AG10803 (cell line): ENCODE data around the gene HAUS6.
"Not testable (repeated sequence)": the region's sequence is repeated elsewhere in the genome, so short reads cannot be mapped to it uniquely, and the experiment has no call there.

Experiments used
- DNase-seq: peaks from one replicate; pipeline ENCODE4 v3.0.0; 2010; ENCODE audit warnings: low read depth
- H3K4me3 ChIP-seq: 2 replicates; pipeline ENCODE4 v1.5.1; 2011; ENCODE audit warnings: mild to moderate bottlenecking, low read length, control low read depth
- CTCF ChIP-seq: conservative IDR thresholded peaks from 2 replicates; pipeline ENCODE4 v1.5.1; 2011; ENCODE audit warnings: mild to moderate bottlenecking, low read length, control low read depth, inconsistent platforms

Gene HAUS6, protein sequence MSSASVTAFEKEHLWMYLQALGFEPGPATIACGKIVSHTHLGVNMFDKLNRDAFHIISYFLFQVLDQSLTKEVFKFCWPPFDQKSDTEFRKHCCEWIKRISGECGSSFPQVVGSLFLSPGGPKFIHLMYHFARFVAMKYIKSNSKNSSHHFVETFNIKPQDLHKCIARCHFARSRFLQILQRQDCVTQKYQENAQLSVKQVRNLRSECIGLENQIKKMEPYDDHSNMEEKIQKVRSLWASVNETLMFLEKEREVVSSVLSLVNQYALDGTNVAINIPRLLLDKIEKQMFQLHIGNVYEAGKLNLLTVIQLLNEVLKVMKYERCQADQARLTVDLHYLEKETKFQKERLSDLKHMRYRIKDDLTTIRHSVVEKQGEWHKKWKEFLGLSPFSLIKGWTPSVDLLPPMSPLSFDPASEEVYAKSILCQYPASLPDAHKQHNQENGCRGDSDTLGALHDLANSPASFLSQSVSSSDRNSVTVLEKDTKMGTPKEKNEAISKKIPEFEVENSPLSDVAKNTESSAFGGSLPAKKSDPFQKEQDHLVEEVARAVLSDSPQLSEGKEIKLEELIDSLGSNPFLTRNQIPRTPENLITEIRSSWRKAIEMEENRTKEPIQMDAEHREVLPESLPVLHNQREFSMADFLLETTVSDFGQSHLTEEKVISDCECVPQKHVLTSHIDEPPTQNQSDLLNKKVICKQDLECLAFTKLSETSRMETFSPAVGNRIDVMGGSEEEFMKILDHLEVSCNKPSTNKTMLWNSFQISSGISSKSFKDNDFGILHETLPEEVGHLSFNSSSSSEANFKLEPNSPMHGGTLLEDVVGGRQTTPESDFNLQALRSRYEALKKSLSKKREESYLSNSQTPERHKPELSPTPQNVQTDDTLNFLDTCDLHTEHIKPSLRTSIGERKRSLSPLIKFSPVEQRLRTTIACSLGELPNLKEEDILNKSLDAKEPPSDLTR

DNA sequence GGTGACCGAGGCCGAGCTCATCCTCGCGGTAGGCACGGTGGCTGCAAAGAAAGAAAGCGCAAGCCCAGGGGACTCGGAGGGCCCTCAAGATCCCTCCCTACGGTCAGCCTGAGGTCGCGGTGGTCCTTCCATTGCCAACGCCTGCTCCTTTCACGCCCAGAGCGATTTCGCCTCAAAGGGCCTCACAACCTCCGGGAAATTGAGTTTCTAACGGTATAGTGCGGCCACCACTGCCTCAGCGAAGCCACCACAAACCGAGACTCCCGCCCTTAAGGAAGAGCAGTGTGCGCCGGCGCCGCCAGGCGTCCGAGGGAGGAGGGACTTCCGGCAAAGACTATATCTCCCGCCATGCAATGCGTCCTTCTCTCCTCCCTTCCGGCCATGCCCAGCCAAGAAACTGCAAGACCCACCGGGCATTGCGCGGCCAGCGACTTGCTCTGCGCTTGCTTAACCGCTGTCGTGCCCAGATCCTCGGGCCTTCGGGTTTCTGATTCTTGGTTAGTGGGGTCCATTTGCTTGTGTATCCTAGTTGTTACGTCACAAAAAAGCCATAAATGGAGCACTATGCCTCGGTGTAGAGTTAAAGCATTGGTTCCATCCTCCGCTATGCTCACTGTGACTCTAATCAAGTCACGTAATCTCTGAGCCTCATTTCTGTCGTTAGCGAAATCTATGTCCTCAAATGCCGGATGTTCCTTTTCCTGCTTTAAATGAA, at the start of gene HAUS6:
Gene HAUS6, minus strand, starts transcription at position 274 of the 715 bp plus-strand sequence. Its CDS starts 253 bp downstream, at position 21.
- peak; percentile 97 for DNase-seq

DNA sequence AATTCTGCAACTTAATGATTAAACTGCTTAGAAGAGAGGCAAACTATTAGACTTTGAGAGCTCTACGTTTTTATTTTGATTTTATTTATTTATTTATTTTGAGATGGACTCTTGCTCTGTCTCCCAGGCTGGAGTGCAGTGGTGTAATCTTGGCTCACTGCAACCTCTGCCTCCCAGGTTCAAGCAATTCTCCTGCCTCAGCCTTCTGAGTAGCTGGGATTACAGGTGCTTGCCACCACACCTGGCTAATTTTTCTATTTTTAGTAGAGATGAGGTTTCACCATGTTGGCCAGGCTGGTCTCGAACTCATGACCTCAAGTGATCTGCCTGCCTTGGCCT, 49.4 kb upstream of the HAUS6 start:
- DNase-seq, H3K4me3 ChIP-seq: not testable (repeated sequence)

More for the DNA sequence above, at the start of gene HAUS6:
- TF ChIP-seq CTCF = peak; percentile 50
- peak within 1 kb of the TSS; percentile 81 for H3K4me3 ChIP-seq

DNA sequence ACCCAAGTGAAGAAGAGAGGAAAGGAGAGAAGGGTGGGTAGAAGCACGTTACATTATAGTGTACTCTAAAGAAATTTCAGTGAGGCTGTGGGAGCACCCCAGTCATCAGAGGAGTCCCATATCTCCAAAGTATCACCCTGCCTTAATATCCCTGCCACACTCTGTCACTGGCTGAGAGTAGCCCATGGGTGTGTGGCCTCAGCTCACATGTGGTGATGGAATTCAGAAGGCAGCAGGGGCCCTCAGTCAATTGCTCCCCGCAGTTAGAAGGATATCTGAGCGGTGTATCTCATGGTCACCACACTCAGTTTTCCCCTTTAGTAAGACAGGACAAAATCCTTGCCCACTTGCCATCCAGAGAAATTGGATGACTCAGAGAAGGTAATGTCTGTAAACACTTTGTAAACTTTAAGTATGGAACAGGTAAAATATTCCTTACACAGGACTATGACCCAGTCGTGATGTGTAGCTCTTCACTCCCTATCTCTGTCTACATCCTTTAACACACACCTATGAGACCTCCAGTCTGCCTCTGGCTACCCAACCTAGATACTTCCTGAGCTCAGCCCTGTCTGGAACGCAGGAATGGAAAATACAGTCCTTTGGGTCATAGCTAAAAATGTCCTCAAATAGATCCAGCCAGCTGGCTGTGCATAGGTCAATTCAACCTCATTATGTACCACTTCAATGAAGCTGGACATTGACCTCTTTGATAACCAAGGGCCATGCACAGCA, 48.9 kb upstream of the HAUS6 start:
- DNase-seq = no peak
- no peak overlapping the region for H3K4me3 ChIP-seq
- TF ChIP-seq CTCF = no peak

- peak; percentile 70 for DNase-seq
- no peak for TF ChIP-seq CTCF
- no peak overlapping the region for H3K4me3 ChIP-seq
Observed at GRCh38 chr9:19149230-19149629, 46.5 kb upstream of the HAUS6 start.

- no peak for DNase-seq
- TF ChIP-seq CTCF = no peak
- no peak overlapping the region for H3K4me3 ChIP-seq
Observed at GRCh38 chr9:19148187-19148586, 45.5 kb upstream of the HAUS6 start.

- no peak for TF ChIP-seq CTCF
- peak; percentile 39 for DNase-seq
Observed at GRCh38 chr9:19146441-19147024, 43.8 kb upstream of the HAUS6 start.

More at GRCh38 chr9:19146441-19147024, 43.8 kb upstream of the HAUS6 start:
- H3K4me3 ChIP-seq = no peak overlapping the region
